GM06990 (cell line): Measurements from ENCODE around the gene MICOS13.
"Not testable (repeated sequence)": the region's sequence is repeated elsewhere in the genome, so short reads cannot be mapped to it uniquely, and the experiment has no call there.

Experiments
- DNase-seq: peaks from one replicate; pipeline ENCODE4 v3.0.0-alpha.2; 2011; ENCODE audit not compliant: insufficient read length; ENCODE audit errors: extremely low read depth
- H3K27me3 ChIP-seq: replicated peaks from 2 replicates; pipeline ENCODE4 v1.6.0; 2011; ENCODE audit warnings: low read length; ENCODE audit not compliant: control insufficient read depth, insufficient read depth
- H3K36me3 ChIP-seq: 2 replicates; pipeline ENCODE4 v1.5.1; 2011; ENCODE audit warnings: low read length; ENCODE audit not compliant: control insufficient read depth, insufficient read depth
- H3K4me3 ChIP-seq: replicated peaks from 2 replicates; pipeline ENCODE4 v1.5.1; 2011; ENCODE audit warnings: low read depth, mild to moderate bottlenecking, control low read depth, low read length
- CTCF ChIP-seq: IDR thresholded peaks from 2 replicates; pipeline ENCODE4 v1.5.1; 2011; ENCODE audit warnings: low read length, control low read depth, mild to moderate bottlenecking, inconsistent platforms; ENCODE audit not compliant: insufficient read depth, poor library complexity, severe bottlenecking

MICOS13 gene

DNA sequence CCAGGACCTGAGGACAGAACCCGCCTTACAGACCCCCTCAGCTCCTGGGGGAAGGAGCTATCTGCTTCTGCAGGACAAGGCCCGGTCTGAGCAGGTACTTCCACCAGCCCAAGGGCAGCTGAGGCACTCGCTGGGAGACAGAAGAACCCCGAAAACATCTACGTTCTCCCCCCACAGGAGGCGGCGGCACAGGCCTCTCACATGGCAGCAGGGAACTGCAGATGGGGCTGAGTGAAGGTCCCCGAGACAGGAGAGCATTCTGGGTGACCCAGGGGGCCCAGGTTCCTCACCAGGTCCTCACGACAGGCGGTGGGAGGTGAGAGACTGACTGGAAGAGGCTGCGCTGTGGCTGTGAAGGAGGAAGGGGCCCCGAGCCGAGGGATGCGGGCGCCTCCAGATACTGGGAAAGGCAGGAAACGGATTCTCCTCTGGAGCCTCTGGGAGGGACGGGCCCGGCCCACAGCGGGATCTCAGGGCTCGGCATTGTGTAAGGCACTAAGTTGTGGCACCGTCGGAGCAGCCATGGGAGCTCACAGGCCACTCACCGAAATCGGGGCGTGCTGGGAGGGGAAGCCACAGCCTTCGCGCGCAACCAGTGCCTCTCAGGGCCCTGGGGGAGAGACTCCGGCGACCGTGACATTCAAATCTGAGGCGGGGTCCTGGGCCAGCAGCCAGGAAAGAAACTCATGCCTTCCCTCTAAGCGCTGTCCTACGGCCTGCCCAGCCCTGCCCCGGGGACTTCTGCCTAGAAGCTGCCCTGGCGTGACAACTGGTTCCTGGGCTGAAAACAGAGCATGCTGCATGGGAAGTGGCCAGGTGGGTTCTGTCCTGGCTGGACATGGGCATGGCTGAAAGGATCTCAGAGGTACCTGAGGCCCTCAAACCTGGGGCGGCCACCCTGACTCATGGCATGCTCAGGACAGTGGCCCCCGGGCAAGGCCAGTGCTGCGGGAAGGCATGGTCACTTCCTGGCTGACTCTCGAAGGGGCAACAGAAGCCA is 23.8 kb upstream of the MICOS13 start:
- Histone ChIP-seq H3K36me3 (peaks cover 46% of the 10 kb centered on the region), H3K4me3 (no peak overlapping the region), H3K27me3 (no peaks in the 10 kb centered on the region)
- no peak for DNase-seq
- no peak for TF ChIP-seq CTCF

GRCh38 chr19:5702053-5702410 is 21.7 kb upstream of the MICOS13 start:
- H3K36me3 ChIP-seq = peaks cover 44% of the 10 kb centered on the region
- not testable (repeated sequence) for DNase-seq, H3K27me3 ChIP-seq, H3K4me3 ChIP-seq

GRCh38 chr19:5700455-5701092 is 20.3 kb upstream of the MICOS13 start:
- no peak overlapping the region for H3K4me3 ChIP-seq
- no peak for TF ChIP-seq CTCF
- no peaks in the 10 kb centered on the region for H3K27me3 ChIP-seq
- no peak for DNase-seq
- peaks cover 45% of the 10 kb centered on the region for H3K36me3 ChIP-seq

GRCh38 chr19:5698635-5699422 is 18.5 kb upstream of the MICOS13 start:
- no peak for DNase-seq
- Histone ChIP-seq H3K36me3 (peaks cover 50% of the 10 kb centered on the region), H3K4me3 (no peak overlapping the region), H3K27me3 (no peaks in the 10 kb centered on the region)
- TF ChIP-seq CTCF = no peak

DNA sequence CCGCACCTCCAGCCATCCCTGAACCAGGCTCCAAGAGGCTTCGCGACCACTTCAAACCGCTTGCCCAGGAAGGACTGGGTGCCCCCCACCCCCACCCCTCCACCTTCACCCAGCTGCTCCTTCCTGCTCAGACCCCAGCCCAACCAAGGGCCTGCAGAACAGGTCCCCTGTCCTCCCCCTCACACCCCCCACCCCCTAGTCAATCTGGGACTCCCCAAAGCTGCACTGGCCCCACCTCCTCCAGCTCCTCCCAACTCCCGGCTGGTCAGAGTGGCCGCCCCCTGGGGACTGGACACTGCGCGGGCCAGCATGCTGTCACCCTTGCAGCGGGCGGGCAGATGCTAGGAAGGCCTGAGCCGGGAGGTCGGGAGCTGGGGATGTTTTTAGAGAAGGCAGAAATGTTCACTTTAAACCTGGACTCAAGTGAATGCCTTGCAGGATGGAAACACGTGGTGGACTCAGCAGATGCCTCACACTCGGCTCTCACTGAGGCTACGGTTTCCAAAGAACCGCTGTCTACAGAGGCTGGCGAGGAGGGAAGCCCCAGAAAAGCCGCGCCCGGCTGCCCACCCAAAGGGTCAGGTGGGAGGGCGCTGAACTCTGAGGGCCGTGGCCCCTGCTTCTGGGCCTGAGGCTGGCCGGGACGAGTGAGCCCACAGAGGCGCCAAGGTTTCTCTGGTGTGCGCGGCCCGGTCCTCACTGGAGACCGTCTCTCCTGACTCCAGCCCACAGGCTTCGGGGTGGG is 17.7 kb upstream of the MICOS13 start:
- Histone ChIP-seq H3K4me3 (no peak overlapping the region), H3K36me3 (peaks cover 50% of the 10 kb centered on the region), H3K27me3 (no peaks in the 10 kb centered on the region)
- DNase-seq = no peak
- no peak for TF ChIP-seq CTCF
